A204.1 (cell line): ENCODE measurements around the gene MUC13.

Experiments used
- FAIRE-seq: peaks from 2 replicates; lab custom pipeline; 2012; peaks lifted over from hg19 to GRCh38; lab: Jason Lieb, UNC

Gene MUC13

DNA sequence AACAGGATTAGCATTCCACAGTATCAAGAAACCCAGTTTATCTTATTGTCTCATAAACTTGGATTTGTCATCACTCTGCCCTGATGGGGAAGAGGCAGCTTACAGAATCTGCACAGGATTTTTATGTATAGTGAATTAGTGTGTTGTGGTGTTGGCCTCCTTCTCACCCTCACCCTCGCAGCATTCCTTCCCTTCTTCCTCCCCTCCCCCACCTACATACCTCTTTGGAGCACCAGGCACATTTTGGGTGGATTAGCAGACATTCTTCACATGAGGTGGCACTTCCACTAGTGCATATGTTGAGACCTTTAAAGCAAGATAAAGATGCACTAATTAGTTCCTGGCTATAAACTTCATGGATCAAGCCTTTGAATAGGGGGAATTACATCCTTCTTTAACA lies 61.3 kb downstream of the MUC13 start:
- no peak for FAIRE-seq

- no peak for FAIRE-seq
Measured at GRCh38 chr3:124867511-124867910, 67.0 kb downstream of the MUC13 start.

GRCh38 chr3:124862006-124862405 lies 72.5 kb downstream of the MUC13 start:
- no peak for FAIRE-seq

DNA sequence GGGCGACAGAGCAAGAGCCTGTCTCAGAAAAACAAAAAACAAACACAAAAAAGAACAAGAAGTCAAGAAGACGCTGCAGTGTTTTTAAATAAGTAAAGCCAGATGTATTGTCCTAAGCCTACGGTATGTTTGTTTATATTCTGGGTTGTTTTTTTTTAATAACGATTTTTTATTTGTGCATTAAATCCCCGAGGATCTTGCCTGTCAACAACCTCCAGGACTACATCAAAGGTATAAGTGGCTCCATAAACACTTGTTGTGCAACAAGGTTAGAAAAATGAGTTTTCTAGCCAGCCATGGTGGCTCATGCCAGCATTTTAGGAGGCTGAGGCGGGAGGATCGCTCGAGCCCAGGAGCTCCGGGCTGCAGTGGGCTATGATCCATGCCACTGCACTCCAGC lies 73.5 kb downstream of the MUC13 start:
- FAIRE-seq = no peak

DNA sequence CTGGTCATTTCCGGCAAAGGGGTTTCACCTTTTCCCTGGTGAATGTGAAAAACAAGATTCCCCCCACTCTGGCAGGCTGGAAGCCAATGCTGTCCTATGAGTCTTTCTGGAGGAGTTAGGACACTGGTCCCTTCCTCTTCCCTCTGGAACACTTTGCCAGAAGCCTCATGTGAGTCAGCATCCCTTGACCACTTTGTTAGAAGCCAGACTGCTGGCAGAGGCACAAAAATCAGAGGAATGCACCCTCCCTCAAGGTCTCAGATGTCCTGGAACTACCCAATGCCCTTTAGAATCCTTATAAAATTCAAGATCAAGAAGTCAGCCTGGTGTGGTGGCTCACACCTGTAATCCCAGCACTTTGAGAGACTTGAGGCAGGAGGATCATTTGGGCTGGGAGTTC lies 74.0 kb downstream of the MUC13 start:
- FAIRE-seq = no peak

DNA sequence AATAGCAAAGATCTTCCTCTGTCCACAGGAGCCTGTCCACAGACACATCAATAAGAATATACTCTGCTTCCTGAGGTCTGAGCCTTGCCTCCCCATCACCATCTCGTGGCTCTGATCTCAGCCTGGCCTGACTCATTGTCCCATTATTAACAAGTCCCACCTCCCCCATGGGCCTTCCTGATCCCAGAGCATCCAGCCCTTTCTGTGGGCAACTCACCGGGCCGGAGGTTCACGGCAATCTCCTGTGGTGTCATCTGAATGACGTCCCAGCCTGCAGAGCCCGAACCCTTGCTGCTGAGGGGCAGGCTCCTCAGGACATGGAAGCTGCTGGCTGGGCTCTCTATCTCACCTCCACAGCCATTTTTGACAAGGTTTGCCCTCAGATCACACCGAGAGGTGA lies 75.5 kb downstream of the MUC13 start:
- no peak for FAIRE-seq

- no peak for FAIRE-seq
Measured at GRCh38 chr3:124858275-124858674, 76.3 kb downstream of the MUC13 start.

GRCh38 chr3:124856677-124857076 lies 77.9 kb downstream of the MUC13 start:
- FAIRE-seq = no peak
